ENCODE measurements around the gene LAMP1.
"Not testable (repeated sequence)": the region's sequence is repeated elsewhere in the genome, so short reads cannot be mapped to it uniquely, and the experiment has no call there.

LAMP1 gene, protein sequence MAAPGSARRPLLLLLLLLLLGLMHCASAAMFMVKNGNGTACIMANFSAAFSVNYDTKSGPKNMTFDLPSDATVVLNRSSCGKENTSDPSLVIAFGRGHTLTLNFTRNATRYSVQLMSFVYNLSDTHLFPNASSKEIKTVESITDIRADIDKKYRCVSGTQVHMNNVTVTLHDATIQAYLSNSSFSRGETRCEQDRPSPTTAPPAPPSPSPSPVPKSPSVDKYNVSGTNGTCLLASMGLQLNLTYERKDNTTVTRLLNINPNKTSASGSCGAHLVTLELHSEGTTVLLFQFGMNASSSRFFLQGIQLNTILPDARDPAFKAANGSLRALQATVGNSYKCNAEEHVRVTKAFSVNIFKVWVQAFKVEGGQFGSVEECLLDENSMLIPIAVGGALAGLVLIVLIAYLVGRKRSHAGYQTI

DNA sequence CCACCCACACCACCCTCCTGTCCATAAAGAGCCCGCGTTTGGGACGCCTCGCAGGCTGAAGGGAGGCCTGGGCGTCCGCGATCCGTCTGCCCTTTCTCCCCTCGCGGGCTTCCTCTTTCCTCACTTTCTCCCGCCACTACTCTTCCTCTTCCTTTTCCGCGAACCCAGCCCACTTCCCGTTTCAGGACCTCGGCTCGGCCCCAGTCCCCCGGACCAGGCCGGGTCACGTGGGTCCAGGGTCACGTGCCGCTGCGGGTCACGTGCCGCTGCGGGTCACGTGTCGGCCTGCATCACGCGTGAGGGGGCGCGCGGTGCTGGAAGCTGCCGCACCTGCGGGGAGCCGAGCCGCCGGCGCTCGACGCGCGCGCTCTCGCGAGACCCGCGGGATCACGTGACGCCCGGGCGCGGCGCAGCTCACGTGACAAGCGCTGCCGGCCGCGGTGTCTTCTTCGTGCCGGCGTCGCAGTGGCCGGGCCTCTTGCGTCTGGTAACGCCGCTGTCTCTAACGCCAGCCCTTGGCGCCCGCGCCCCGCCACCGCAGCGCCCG lies at the start of gene LAMP1:
TSS of gene LAMP1 (plus strand) at position 417 of the 547 bp plus-strand sequence. CDS start 196 bp downstream, outside the sequence.
- peak; percentile 34 to 99 (median 92) for DNase-seq

DNA sequence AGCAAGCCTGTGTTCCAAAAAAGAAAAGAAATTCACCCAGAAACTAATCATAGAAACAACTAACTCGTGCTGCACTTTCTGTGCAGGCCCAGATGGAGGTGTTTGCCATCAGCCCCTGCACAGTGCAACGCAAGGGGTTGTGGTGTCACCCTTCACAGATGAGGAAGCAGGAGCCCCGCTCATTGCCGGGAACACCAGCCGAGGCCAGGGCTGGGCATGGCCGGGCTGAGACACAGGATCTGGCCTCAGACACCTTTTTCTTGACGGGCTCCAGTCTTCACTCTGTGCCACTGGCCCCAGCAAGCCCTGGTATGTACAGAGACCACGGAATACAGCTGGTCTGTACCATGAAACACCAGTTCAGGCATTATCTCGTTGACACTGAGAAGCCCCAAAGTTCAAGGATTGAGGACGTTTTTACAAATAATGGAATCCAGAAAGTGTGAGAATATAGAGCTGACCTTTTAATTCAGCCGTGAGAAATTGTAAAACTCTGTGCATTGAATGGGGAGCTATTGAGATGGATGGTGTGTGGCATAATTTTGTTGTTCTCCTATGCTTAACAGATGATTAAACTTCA lies 44.4 kb upstream of the LAMP1 start:
- no peak for DNase-seq

DNA sequence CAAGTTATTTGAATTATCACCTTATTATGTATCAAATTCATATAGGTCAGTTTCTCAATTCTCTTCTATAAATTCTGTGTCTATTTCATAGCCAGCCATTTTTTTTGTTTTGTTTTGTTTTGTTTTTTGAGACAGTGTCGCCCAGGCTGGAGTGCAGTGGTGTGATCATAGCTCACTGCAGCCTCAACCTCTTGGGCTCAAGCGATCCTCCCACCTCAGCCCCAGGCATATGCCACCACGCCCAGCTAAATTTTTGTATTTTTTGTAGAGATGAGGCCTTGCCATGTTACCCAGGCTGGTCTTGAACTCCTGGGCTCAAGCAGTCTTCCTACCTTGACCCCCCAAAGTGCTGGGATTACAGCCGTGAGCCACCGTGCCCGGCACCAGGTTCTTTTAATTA lies 39.1 kb upstream of the LAMP1 start:
- not testable (repeated sequence) for DNase-seq

DNA sequence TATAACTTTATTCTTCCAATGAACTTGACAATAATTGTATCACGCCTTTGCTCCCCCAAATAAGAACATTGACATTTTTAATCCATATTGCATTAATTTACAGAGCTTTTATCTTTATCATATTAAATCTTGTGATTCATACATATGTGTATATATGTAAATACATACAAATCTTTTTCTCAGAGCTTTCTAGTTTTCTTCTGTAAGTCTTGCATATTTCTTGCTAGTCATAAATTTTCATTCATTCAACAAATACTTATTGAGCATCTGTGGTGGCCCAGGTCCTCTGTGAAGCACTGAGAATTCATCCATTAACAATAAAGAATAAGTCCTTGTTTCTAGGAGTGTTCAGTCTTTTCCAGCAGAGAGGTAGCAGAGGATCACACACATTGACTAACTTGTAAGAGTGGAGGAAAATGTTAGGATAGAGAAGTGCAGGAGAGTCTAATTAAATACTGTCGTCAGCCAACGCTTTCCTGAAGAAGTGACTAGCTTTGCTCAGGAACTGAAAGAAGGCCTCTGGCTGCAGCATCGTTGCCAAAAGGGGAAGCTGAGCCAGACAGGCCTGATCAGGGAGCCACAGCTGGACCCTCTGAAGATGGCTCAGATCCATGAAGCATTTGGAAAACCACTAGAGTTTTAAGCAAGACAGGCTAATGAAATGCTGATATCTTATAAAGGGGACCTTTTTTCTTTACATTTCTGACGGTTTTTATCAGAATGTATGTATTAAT lies 38.6 kb upstream of the LAMP1 start:
- peak in 1 of 56 donors; percentile 20 for DNase-seq

DNA sequence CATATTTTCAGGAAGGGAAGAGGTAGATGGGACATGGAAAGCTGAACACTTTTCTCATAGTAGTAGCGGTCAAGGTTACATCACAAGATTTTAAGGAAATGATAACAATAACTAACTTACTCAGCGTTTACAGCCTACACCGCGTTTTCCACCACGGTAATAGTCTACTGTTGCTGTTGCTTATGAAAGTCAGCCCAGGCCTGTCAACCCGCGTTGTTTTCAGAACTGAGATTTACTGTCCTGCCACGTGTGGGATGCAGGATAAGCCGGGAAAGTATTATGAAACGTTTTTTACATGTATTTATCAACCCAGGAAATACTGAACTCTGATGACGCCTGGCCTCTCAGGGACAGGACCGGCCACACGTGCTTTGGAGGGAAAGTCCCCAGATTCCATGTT lies 36.0 kb upstream of the LAMP1 start:
- DNase-seq, result no peak

DNA sequence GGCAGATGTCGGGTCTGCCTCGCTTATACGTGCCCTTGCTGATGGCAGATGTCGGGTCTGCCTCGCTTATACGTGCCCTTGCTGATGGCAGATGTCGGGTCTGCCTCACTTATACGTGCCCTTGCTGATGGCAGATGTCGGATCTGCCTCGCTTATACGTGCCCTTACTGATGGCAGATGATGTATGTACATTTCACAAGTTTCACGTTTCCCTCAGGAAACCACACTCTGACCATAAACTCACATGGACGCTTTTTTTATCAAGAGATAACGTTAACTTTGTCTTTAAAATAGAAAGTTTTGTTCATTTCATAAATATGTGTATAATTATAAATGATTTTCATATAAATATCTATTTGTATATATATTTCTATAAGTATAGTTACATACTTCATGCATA lies 34.0 kb upstream of the LAMP1 start:
- DNase-seq, result not testable (repeated sequence)

DNA sequence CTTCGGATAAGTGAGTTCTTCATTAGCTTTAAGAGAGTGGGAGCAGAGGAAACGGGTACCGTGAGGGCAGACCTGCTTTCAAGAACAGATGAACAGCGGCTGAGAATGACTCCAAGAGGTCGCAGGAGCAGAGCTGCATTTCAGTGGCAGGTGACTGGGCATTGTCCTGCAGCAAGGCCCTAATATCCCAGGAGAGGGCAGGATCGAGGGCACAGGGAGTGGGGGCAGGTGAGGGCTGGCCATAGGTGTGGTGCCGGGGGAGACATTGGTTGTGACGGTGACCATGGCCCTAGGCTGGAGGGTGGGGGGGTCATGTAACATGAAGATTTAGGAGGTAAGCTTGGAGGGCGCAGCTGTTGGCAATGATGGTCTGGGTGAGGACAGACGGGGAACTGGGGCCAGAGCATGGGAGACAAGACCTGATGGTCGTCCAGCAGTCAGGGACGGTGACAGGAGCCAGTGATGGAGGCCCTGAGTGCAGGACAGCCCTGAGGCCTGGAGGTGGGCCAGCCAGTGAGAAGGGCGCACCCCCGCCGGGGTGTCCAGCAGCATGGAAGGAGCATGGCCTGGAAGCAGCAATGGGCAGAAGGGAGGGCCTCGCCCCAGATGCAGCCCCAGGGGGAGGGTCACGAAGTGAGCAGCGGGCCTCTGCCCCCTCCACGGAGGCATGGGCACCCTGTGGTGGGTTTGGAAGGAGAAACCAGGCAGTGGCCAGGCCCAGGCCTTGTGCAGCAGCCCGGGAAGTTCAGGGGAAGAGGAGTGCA lies 29.2 kb upstream of the LAMP1 start:
- no peak for DNase-seq

DNA sequence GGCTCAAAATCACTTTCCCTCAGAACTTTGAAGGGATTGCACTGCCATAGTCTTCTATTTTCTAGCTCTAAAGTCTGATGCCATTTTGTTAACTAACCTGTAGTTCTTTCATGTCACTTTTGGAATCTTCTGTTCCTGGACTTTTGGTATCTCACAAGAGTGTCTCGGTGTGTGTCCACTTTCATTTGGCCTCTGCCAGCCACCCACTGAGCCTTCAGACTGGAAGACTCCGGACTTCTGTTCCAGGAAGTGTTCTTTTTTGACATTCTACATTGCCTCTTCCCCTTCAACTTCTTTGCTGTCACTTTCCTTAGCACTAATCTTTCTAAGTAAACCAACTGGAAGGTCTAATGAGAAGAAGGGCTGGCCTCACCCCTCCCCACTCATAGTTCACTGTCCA lies 25.0 kb upstream of the LAMP1 start:
- DNase-seq, result no peak

DNA sequence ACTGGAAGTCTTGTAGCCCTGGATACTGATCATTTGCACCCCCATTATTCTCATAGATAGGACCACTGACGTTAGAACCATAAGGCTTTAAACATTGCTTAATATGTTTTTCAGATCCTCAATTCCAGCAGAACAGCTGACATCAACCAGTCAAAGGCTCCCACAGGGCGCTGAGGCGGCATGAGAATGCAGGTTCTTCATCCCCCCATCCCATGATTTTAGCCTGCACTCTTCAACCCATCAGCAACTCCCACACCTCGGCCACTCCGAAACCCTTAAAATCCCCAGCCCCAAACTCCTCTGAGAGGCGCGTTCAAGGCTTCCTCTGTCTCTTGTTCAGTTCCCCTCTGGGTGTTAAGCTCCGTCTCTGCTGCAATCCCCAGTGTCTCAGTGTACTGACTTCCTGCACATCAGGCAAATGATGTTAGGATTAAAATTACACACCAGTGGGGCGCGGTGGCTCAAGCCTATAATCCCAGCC lies 24.3 kb upstream of the LAMP1 start:
- no peak for DNase-seq

DNA sequence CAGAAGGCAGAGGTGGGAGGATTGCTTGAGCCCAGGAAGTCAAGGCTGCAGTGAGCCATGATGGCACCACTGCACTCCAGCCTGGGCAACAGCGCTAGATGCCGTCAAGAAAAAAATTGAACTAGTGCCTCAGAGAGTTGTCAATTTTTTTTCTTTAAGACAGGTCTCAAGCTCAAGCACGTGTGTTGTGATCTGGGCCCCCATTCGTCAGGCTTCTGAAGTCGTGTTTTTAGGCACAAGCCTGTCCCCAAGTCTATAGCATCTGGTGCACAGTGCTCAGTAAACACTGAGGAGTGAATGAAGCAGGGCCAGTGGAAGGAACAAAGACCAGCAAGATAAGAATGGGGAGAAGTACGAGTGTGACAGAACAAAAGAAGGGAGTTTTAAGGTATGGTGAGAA lies 23.7 kb upstream of the LAMP1 start:
- no peak for DNase-seq

DNA sequence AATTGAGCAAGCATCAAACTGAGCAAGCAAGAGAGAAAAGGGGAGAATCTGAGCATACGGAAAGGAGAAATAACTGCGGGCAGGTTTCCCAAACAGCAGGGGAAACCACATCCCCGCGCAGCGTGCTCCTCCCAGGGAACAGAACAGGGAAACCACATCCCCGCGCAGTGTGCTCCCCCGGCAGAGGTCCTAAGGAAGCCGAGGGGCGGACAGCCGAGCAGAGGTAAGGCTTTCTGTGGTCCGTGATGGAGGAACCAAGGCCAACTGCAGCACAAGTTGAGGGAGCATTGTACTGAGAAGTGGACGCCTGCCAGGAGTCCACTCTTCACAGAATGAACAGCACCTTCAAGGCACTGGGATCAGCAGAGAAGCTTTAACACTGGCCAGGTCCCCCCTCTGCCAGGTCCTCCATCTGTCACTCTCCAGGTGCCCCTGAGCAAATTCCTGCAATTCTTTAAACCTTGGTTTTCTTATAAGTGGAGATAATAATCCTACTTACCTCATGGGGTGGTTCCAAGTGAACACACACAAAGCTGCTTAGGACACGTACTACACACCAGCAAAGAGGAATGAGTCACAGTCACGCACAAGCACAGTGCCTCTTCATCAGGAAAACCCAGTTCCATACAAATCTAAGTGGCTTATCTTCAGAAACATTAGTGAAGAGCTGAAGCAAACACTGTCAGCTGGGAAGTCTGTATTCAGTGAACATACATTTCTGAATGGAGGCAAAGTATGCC lies 23.0 kb upstream of the LAMP1 start:
- DNase-seq, result peak in 9 of 56 donors; percentile 7 to 58 (median 21)

DNA sequence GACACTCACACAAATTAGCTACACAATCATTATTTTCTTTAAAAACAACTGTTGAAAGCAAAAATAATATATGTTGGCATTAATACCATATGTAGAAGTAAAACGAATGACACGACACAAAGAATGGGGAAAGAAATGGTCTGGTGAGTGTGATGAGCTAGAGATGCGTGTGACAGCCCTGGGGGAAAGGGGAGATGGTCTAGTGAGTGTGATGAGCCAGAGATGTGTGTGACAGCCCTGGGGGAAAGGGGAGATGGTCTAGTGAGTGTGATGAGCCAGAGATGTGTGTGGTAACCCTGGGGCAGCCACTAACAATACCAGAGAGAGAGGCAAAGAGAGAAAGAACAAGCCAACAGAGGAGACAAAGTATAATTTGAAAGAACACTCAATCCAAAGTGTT lies 22.3 kb upstream of the LAMP1 start:
- DNase-seq, result no peak

DNA sequence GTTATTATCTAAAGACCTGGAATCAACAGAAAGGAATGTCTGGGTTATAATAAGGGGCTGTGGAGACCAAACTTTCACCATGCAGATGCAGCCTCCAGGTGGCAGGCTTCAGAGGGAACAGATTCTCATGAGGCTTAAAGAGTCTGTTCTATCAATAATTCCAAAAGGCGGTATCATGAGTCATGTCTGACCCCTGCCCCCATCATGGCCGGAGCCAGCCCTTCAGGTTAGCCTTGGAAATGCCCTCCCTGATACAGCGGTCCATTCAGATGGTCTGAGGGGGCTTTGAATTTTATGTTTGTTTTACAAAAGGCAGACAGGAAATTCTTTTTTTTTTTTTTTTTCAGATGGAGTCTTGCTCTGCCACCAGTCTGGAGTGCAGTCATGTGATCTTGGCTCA lies 21.7 kb upstream of the LAMP1 start:
- DNase-seq, result peak in 5 of 56 donors; percentile 3 to 29 (median 16)

DNA sequence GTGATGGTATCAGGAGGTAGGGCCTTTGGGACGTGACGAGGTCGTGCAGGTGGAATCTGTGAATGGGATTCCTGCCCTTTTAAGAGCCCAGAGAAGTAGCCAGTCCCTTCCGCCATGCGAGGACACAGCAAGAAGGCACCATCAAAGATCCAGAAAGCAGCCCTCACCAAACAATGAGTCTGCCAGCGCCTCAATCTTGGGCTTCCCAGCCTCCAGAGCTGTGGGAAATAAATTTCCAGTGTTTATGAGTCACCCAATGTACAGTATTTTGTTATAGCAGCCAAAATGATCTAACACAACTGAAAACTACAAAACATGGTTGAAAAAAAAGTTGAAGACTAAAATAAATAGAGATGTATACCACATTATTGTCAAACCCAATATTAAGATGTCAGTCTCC lies 16.9 kb upstream of the LAMP1 start:
- DNase-seq, result no peak

DNA sequence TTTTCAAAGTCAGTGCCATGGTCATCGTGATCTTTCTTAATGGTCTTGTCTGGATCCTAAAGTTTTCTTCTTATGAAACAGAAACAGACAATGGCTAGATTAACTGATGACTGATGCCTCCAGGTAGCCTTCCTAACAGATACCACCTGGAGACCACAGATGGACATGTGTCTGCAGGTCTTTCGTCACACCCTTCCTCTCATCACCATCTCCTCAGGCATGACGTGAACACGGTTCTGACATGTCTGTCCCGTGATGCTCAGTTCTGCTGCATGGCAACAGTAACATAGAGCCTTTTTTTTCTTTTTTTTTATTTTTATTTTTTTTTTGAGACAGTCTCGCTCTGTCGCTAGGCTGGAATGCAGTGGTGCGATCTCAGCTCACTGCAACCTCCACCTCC lies 13.1 kb upstream of the LAMP1 start:
- DNase-seq, result no peak

DNA sequence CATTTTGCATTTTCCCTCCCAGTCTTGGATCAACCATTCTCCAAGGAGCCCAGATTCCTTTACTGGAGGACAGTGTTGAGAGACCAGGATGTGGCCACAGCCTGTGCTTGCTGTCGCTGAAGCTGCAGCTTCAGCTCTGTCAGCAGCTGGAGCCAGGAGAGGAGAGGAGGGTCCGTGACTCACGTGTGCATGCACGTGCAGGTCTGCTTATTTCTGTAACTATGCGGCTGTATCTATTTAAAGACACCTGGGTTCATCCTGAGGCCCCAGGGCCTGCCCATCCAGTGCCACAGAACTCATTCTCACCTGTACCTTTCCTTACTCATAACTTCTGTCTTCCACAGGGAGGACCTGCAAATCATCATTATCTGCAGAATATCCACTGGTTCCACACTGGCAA lies 8.2 kb upstream of the LAMP1 start:
- no peak for DNase-seq

DNA sequence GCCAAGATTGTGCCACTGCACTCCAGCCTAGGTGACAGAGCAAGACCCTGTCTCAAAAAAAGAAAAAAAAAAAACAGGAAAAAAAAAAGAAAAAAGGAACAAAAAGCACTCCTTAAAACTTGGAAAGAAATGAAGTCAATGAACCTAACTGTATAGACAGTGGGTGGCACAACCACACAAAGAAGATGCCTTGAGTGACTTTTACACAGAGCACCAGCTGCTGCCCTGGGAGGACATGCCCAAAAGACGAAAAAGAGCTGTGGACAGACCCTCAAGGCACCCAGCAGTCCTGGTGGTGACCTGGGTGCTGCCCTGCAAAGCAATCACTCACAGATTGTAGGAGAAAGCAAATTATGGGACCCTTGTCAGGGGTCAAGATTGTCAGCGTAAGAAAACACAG lies 5.9 kb upstream of the LAMP1 start:
- DNase-seq, result no peak

DNA sequence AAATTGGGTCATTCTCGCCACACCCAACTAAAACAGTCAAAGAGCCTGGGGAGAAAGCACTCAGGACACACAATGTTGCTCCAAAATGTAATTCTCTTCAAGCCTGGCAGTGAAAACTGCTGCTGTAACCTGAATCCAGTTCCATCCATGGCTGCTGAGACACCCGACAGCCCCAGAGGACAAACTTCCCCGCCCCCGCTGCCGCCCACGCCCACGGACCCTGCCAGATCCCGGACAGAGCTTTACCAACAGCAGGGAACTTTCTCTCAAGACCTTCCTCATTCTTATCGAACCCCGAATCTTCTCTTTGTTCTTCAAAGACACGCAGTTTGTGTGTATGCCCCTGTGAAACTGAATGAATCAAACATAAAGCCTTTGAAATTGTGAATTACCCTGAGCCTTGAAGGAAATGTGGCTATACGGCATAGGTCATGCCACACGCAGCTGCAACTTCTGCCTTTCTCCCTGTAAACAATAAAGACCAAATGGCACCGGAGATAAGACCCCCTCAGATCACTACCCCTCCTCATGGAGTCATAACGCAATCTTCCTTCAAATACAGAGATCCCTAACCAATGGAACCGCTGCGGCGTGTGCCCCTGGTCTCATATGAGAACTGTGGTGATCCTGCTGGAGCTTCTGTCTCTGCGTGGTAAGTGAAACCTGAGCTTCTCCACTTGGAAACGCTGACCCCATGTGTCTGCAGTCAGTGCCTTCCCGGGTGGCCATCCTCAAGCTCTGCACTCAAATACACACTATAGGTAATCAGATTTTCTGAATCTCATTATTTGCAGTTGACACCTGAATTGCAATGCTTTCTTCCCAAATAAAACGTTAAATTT lies 4.8 kb upstream of the LAMP1 start:
- peak in 2 of 56 donors; percentile 17 to 27 for DNase-seq

DNA sequence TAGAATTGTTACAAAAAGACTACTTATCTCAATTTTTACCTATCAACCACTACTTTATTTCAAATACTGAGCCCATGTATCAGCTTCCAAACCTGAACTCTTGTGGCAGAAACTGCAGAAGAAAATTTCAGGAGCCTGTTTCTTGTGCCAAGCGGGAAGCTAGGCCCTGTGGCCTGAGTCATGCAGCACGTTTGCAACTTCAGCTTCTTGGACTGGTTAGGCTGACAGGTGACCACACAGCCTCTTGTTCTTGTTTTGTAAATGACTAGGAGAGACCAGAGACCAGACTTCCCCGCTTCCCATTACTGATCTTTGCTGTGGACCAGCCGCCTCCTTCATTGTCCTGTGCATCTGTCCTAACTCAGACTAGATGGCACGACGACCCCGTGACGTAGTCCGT lies 3.4 kb upstream of the LAMP1 start:
- no peak for DNase-seq

Measured in nucleus accumbens (tissue), 56 donors.